Activated CD8-positive, alpha-beta memory T cell treated with anti-CD3 and anti-CD28 coated beads for 1 hour (primary cell): ENCODE data around the gene DIPK1B.

Experiments used
- DNase-seq, 2 donors: peaks; one replicate each; pipeline ENCODE4 v3.0.0-alpha.2; 2020; ENCODE audit warnings: low read depth in 1 of 2; ENCODE audit errors: extremely low read depth in 1 of 2

The DIPK1B gene

GRCh38 chr9:136733611-136734010 lies 21.2 kb downstream of the DIPK1B start:
- DNase-seq = no peak

- DNase-seq = no peak
These were observed 22.6 kb downstream of the DIPK1B start for GRCh38 chr9:136734837-136735496.

GRCh38 chr9:136735812-136736480 lies 23.6 kb downstream of the DIPK1B start:
- DNase-seq = no peak

- no peak for DNase-seq
These were observed 26.6 kb downstream of the DIPK1B start for GRCh38 chr9:136738960-136739359.

GRCh38 chr9:136739509-136739908 lies 27.1 kb downstream of the DIPK1B start:
- DNase-seq = no peak

GRCh38 chr9:136740069-136740468 lies 27.7 kb downstream of the DIPK1B start:
- no peak for DNase-seq

- DNase-seq = no peak
These were observed 28.1 kb downstream of the DIPK1B start for GRCh38 chr9:136740491-136740890.

- no peak for DNase-seq
These were observed 28.9 kb downstream of the DIPK1B start for GRCh38 chr9:136740971-136741882.

- DNase-seq = no peak
These were observed 29.7 kb downstream of the DIPK1B start for GRCh38 chr9:136741883-136742571.

GRCh38 chr9:136742591-136743391 lies 30.4 kb downstream of the DIPK1B start, which contains the start of gene LCN10:
TSS of gene LCN10 (minus strand) at chr9:136742940. CDS start at chr9:136742903, 37 bp downstream.
- DNase-seq = no peak

GRCh38 chr9:136743639-136744211 lies 31.4 kb downstream of the DIPK1B start:
- DNase-seq = no peak

GRCh38 chr9:136744773-136745172 lies 32.4 kb downstream of the DIPK1B start:
- DNase-seq = no peak

GRCh38 chr9:136745389-136746154 lies 33.2 kb downstream of the DIPK1B start:
- DNase-seq = no peak

GRCh38 chr9:136746155-136746490 lies 33.8 kb downstream of the DIPK1B start:
- no peak for DNase-seq

- no peak for DNase-seq
These were observed 34.2 kb downstream of the DIPK1B start for GRCh38 chr9:136746621-136747020.

GRCh38 chr9:136747161-136748060 lies 35.0 kb downstream of the DIPK1B start:
- DNase-seq = no peak

- DNase-seq = no peak
These were observed 35.8 kb downstream of the DIPK1B start, which contains the start of gene LCN6 for GRCh38 chr9:136748201-136748600. TSS of gene LCN6 (minus strand) at chr9:136748525. CDS start at chr9:136748483, 42 bp downstream.
